Measurements from ENCODE around the gene TANC1.
"Not testable (repeated sequence)": the region's sequence is repeated elsewhere in the genome, so short reads cannot be mapped to it uniquely, and the experiment has no call there.

TANC1 gene

GRCh38 chr2:159032580-159032979 lies 64.1 kb downstream of the TANC1 start:
- Histone ChIP-seq H3K36me3 (ENCODE audit: control insufficient read depth in 5 of 5, insufficient read depth in 5 of 5, low read length in 5 of 5) (no peaks in the 10 kb centered on the region), H3K4me3 (ENCODE audit: low read depth in 1 of 5, low read length in 5 of 5) (no peak overlapping the region), H3K9me3 (ENCODE audit: control insufficient read depth in 5 of 5, low read length in 5 of 5) (no peaks in the 10 kb centered on the region), H3K4me1 (ENCODE audit: control insufficient read depth in 5 of 5, insufficient read depth in 5 of 5, low read length in 5 of 5) (peaks cover 11 to 37% (median 31%) of the 10 kb centered on the region in 5 donors), H3K27ac (ENCODE audit: low read depth, low read length) (peak overlapping the region; percentile 81), H3K27me3 (ENCODE audit: control insufficient read depth in 5 of 5, insufficient read depth in 4 of 5, low read length in 5 of 5) (no peaks in the 10 kb centered on the region), H3K9ac (ENCODE audit: low read length in 5 of 5) (no peak overlapping the region)

GRCh38 chr2:159034713-159035112 lies 66.3 kb downstream of the TANC1 start:
- Histone ChIP-seq H3K27me3 (ENCODE audit: control insufficient read depth in 5 of 5, insufficient read depth in 4 of 5, low read length in 5 of 5) (no peaks in the 10 kb centered on the region), H3K4me1 (ENCODE audit: control insufficient read depth in 5 of 5, insufficient read depth in 5 of 5, low read length in 5 of 5) (peaks cover 11 to 33% (median 29%) of the 10 kb centered on the region in 5 donors), H3K36me3 (ENCODE audit: control insufficient read depth in 5 of 5, insufficient read depth in 5 of 5, low read length in 5 of 5) (no peaks in the 10 kb centered on the region), H3K9me3 (ENCODE audit: control insufficient read depth in 5 of 5, low read length in 5 of 5) (no peaks in the 10 kb centered on the region), H3K4me3 (ENCODE audit: low read depth in 1 of 5, low read length in 5 of 5) (no peak overlapping the region), H3K9ac (ENCODE audit: low read length in 5 of 5) (no peak overlapping the region), H3K27ac (ENCODE audit: low read depth, low read length) (no peak overlapping the region)

DNA sequence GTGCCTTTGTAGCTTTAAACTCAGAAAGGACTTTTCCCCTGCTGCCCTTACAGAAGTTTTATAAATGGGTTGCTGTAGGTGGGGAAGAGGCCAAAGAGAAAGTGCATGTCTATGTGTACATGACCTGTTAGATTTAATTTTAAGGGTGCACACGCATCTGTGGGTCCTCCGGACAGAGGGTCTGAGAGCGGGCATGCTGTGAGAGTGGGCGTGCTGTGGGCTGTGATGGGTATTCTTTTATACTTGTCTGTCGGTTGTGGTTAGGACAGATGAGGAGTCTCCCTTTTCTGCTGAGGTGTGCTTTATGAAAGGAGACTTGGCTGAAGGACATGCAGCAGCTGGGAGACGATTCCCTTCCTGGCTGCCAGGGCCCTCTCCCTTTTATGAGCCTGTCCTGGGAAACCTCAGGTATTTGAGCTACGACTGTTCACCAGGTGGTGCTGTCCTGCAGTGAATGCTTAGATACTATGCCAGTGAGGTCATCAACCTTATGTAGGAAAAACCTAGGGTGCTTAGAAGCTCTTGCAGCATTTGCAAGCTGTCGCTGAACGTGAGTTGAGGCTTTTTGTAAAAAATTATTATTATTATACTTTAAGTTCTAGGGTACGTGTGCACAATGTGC lies 67.5 kb downstream of the TANC1 start:
- H3K27ac ChIP-seq (ENCODE audit: low read depth, low read length), result no peak overlapping the region
- no peaks in the 10 kb centered on the region for H3K9me3 ChIP-seq (ENCODE audit: control insufficient read depth in 5 of 5, low read length in 5 of 5)
- H3K4me3 ChIP-seq (ENCODE audit: low read depth in 1 of 5, low read length in 5 of 5), result no peak overlapping the region
- no peak overlapping the region for H3K9ac ChIP-seq (ENCODE audit: low read length in 5 of 5)
- H3K27me3 ChIP-seq (ENCODE audit: control insufficient read depth in 5 of 5, insufficient read depth in 4 of 5, low read length in 5 of 5), result no peaks in the 10 kb centered on the region
- H3K36me3 ChIP-seq (ENCODE audit: control insufficient read depth in 5 of 5, insufficient read depth in 5 of 5, low read length in 5 of 5), result no peaks in the 10 kb centered on the region
- H3K4me1 ChIP-seq (ENCODE audit: control insufficient read depth in 5 of 5, insufficient read depth in 5 of 5, low read length in 5 of 5), result peaks cover 8 to 21% (median 21%) of the 10 kb centered on the region in 5 donors

GRCh38 chr2:159036461-159036860 lies 68.0 kb downstream of the TANC1 start:
- H3K4me3 ChIP-seq (ENCODE audit: low read depth in 1 of 5, low read length in 5 of 5); H3K9ac ChIP-seq (ENCODE audit: low read length in 5 of 5); H3K36me3 ChIP-seq (ENCODE audit: control insufficient read depth in 5 of 5, insufficient read depth in 5 of 5, low read length in 5 of 5); H3K9me3 ChIP-seq (ENCODE audit: control insufficient read depth in 5 of 5, low read length in 5 of 5); H3K27me3 ChIP-seq (ENCODE audit: control insufficient read depth in 5 of 5, insufficient read depth in 4 of 5, low read length in 5 of 5); H3K27ac ChIP-seq (ENCODE audit: low read depth, low read length): not testable (repeated sequence)
- H3K4me1 ChIP-seq (ENCODE audit: control insufficient read depth in 5 of 5, insufficient read depth in 5 of 5, low read length in 5 of 5), result peaks cover 5 to 16% (median 15%) of the 10 kb centered on the region in 5 donors

DNA sequence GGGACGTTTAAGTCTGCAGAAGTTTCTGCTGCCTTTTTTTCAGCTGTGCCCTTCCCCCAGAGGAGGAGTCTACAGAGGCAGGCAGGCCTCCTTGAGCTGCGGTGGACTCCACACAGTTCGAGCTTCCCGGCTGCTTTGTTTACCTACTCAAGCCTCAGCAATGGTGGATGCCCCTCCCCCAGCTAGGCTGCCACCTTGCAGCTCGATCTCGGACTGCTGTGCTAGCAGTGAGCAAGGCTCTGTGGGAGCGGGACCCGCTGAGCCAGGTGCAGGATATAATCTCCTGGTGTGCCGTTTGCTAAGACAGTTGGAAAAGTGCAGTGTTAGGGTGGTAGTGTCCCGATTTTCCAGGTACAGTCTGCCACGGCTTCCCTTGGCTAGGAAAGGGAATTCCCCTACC lies 72.9 kb downstream of the TANC1 start:
- peaks cover 3 to 14% (median 7%) of the 10 kb centered on the region in 5 donors for H3K4me1 ChIP-seq (ENCODE audit: control insufficient read depth in 5 of 5, insufficient read depth in 5 of 5, low read length in 5 of 5)
- not testable (repeated sequence) for H3K27me3 ChIP-seq (ENCODE audit: control insufficient read depth in 5 of 5, insufficient read depth in 4 of 5, low read length in 5 of 5); H3K9me3 ChIP-seq (ENCODE audit: control insufficient read depth in 5 of 5, low read length in 5 of 5); H3K27ac ChIP-seq (ENCODE audit: low read depth, low read length); H3K9ac ChIP-seq (ENCODE audit: low read length in 5 of 5); H3K36me3 ChIP-seq (ENCODE audit: control insufficient read depth in 5 of 5, insufficient read depth in 5 of 5, low read length in 5 of 5); H3K4me3 ChIP-seq (ENCODE audit: low read depth in 1 of 5, low read length in 5 of 5)

DNA sequence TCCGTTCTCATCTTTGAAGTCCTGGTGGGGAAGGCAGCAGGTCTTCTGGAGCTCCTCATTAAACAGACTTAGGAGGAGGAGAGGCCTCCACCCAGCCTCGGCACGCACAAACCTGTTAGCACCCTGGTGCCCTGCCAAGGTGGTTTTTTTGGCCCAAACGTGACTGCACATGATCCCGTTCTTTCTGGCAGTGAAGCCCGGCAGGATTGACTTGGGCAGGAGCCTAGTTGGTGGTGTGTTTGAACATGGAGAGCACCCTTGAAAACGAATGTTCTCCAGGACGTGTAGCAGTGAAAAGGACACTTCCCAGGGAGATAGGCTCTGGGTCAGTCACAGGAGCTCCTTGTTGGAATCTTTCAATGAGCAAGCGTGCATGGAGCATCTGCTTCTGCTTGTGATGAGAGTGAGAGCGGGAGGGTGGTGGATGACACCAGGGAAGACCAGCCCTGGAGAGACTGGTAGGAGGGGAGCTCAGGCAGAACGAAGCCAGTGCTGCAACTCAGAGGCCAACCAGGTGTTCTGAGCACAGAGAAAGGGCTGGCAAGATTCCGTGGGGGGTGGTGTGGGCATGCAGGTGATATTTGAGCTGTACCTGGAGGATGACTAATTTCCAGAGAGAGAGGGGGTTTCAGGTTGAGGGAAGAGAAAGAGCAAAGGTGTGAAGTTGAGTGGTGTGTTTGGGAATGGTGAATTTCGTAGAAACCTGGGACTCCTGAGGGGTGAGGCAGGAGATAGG lies 73.8 kb downstream of the TANC1 start:
- Histone ChIP-seq H3K36me3 (ENCODE audit: control insufficient read depth in 5 of 5, insufficient read depth in 5 of 5, low read length in 5 of 5) (peaks cover 0 to 6% (median 0%) of the 10 kb centered on the region in 5 donors), H3K27me3 (ENCODE audit: control insufficient read depth in 5 of 5, insufficient read depth in 4 of 5, low read length in 5 of 5) (no peaks in the 10 kb centered on the region), H3K4me1 (ENCODE audit: control insufficient read depth in 5 of 5, insufficient read depth in 5 of 5, low read length in 5 of 5) (peaks cover 3 to 14% (median 12%) of the 10 kb centered on the region in 5 donors), H3K4me3 (ENCODE audit: low read depth in 1 of 5, low read length in 5 of 5) (no peak overlapping the region), H3K9me3 (ENCODE audit: control insufficient read depth in 5 of 5, low read length in 5 of 5) (peaks cover 0 to 4% (median 0%) of the 10 kb centered on the region in 5 donors), H3K9ac (ENCODE audit: low read length in 5 of 5) (no peak overlapping the region), H3K27ac (ENCODE audit: low read depth, low read length) (no peak overlapping the region)

DNA sequence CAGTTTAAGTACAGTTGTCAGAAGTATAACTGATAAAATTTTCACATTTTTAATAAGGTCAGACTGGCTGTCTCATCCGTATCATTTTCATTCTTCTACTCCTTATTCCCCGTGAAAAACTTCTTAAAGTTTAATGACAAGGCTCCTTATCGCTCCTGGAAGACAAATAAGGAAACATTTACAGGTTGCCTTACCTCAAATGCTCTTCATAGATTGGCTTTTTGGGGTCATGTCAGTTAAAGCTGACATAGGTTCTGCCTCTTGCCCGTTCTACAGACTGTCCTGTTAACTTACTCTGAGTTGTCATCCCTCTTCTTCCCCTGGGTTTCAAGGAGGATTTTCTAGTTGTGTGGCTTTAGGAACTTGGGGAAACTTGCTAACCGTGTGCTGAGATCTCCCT lies 75.3 kb downstream of the TANC1 start:
- Histone ChIP-seq H3K9ac (ENCODE audit: low read length in 5 of 5) (no peak overlapping the region), H3K4me1 (ENCODE audit: control insufficient read depth in 5 of 5, insufficient read depth in 5 of 5, low read length in 5 of 5) (peaks cover 3 to 14% (median 12%) of the 10 kb centered on the region in 5 donors), H3K27me3 (ENCODE audit: control insufficient read depth in 5 of 5, insufficient read depth in 4 of 5, low read length in 5 of 5) (no peaks in the 10 kb centered on the region), H3K9me3 (ENCODE audit: control insufficient read depth in 5 of 5, low read length in 5 of 5) (peaks cover 0 to 4% (median 0%) of the 10 kb centered on the region in 5 donors), H3K4me3 (ENCODE audit: low read depth in 1 of 5, low read length in 5 of 5) (no peak overlapping the region), H3K27ac (ENCODE audit: low read depth, low read length) (no peak overlapping the region), H3K36me3 (ENCODE audit: control insufficient read depth in 5 of 5, insufficient read depth in 5 of 5, low read length in 5 of 5) (peaks cover 0 to 6% (median 0%) of the 10 kb centered on the region in 5 donors)

GRCh38 chr2:159044804-159045286 lies 76.4 kb downstream of the TANC1 start:
- Histone ChIP-seq H3K27ac (ENCODE audit: low read depth, low read length) (no peak overlapping the region), H3K4me3 (ENCODE audit: low read depth in 1 of 5, low read length in 5 of 5) (no peak overlapping the region), H3K9me3 (ENCODE audit: control insufficient read depth in 5 of 5, low read length in 5 of 5) (peaks cover 0 to 4% (median 0%) of the 10 kb centered on the region in 5 donors), H3K4me1 (ENCODE audit: control insufficient read depth in 5 of 5, insufficient read depth in 5 of 5, low read length in 5 of 5) (peaks cover 3 to 14% (median 12%) of the 10 kb centered on the region in 5 donors), H3K27me3 (ENCODE audit: control insufficient read depth in 5 of 5, insufficient read depth in 4 of 5, low read length in 5 of 5) (no peaks in the 10 kb centered on the region), H3K36me3 (ENCODE audit: control insufficient read depth in 5 of 5, insufficient read depth in 5 of 5, low read length in 5 of 5) (peaks cover 0 to 6% (median 0%) of the 10 kb centered on the region in 5 donors), H3K9ac (ENCODE audit: low read length in 5 of 5) (no peak overlapping the region)

GRCh38 chr2:159045545-159046454 lies 77.4 kb downstream of the TANC1 start:
- Histone ChIP-seq H3K27me3 (ENCODE audit: control insufficient read depth in 5 of 5, insufficient read depth in 4 of 5, low read length in 5 of 5) (no peaks in the 10 kb centered on the region), H3K36me3 (ENCODE audit: control insufficient read depth in 5 of 5, insufficient read depth in 5 of 5, low read length in 5 of 5) (peaks cover 0 to 6% (median 0%) of the 10 kb centered on the region in 5 donors), H3K9ac (ENCODE audit: low read length in 5 of 5) (no peak overlapping the region), H3K9me3 (ENCODE audit: control insufficient read depth in 5 of 5, low read length in 5 of 5) (peaks cover 0 to 4% (median 0%) of the 10 kb centered on the region in 5 donors), H3K4me3 (ENCODE audit: low read depth in 1 of 5, low read length in 5 of 5) (no peak overlapping the region), H3K4me1 (ENCODE audit: control insufficient read depth in 5 of 5, insufficient read depth in 5 of 5, low read length in 5 of 5) (peaks cover 3 to 14% (median 12%) of the 10 kb centered on the region in 5 donors), H3K27ac (ENCODE audit: low read depth, low read length) (no peak overlapping the region)
